ENCODE measurements around the gene POU3F1.

Gene POU3F1

GRCh38 chr1:38073534-38074301 lies 27.1 kb upstream of the POU3F1 start:
- DNase-seq, result no peak

GRCh38 chr1:38072858-38073257 lies 26.3 kb upstream of the POU3F1 start:
- no peak for DNase-seq

- DNase-seq, result no peak
Observed at GRCh38 chr1:38071312-38072256, 25.0 kb upstream of the POU3F1 start.

GRCh38 chr1:38068980-38069340 lies 22.4 kb upstream of the POU3F1 start:
- DNase-seq, result no peak

GRCh38 chr1:38068220-38068979 lies 21.8 kb upstream of the POU3F1 start:
- DNase-seq, result no peak

GRCh38 chr1:38064197-38064903 lies 17.8 kb upstream of the POU3F1 start:
- DNase-seq, result no peak

- no peak for DNase-seq
Observed at GRCh38 chr1:38063616-38064015, 17.0 kb upstream of the POU3F1 start.

GRCh38 chr1:38062361-38063288 lies 16.0 kb upstream of the POU3F1 start:
- no peak for DNase-seq

GRCh38 chr1:38061883-38062328 lies 15.3 kb upstream of the POU3F1 start:
- no peak for DNase-seq

GRCh38 chr1:38061290-38061689 lies 14.7 kb upstream of the POU3F1 start:
- DNase-seq, result no peak

GRCh38 chr1:38060498-38060897 lies 13.9 kb upstream of the POU3F1 start:
- DNase-seq, result no peak

- no peak for DNase-seq
Observed at GRCh38 chr1:38059635-38060250, 13.2 kb upstream of the POU3F1 start.

- no peak for DNase-seq
Observed at GRCh38 chr1:38055965-38056364, 9.4 kb upstream of the POU3F1 start.

- DNase-seq, result no peak
Observed at GRCh38 chr1:38055398-38055797, 8.8 kb upstream of the POU3F1 start.

GRCh38 chr1:38053416-38054091 lies 7.0 kb upstream of the POU3F1 start:
- DNase-seq, result no peak

GRCh38 chr1:38052750-38053415 lies 6.3 kb upstream of the POU3F1 start:
- DNase-seq, result no peak

- DNase-seq, result no peak
Observed at GRCh38 chr1:38051079-38051543, 4.5 kb upstream of the POU3F1 start.

- DNase-seq, result no peak
Observed at GRCh38 chr1:38050397-38051078, 3.9 kb upstream of the POU3F1 start.

GRCh38 chr1:38047603-38048141 lies 1.1 kb upstream of the POU3F1 start:
- DNase-seq, result no peak

All from effector CD4-positive, alpha-beta T cell (primary cell).